DND-41 (cell line): ENCODE results near the gene CTCF.

Source experiments
- ATAC-seq: fragments of 200-7000 bp; cut with Tn5 transposase; 3 replicates; pipeline ENCODE4 v1.9.1; 2021; ENCODE audit warnings: low read depth; ENCODE audit not compliant: insufficient read depth
- DNase-seq: peaks from one replicate; pipeline ENCODE4 v3.0.0-alpha.2; 2020
- H2AFZ ChIP-seq: 2 replicates; pipeline ENCODE4 v1.6.0; 2012; ENCODE audit warnings: low read depth, low read length
- H3K27ac ChIP-seq: 2 replicates; pipeline ENCODE4 v1.5.1; 2012; ENCODE audit warnings: low read length, inconsistent platforms
- H3K27me3 ChIP-seq: fragments of 200-600 bp; sonication (generic); 2 replicates; pipeline ENCODE4 v1.6.0; 2012; ENCODE audit warnings: low read length, mild to moderate bottlenecking, inconsistent platforms; ENCODE audit not compliant: insufficient read depth, poor library complexity
- H3K36me3 ChIP-seq: 2 replicates; pipeline ENCODE4 v1.5.1; 2012; ENCODE audit warnings: low read length, inconsistent platforms; ENCODE audit not compliant: insufficient read depth
- H3K4me1 ChIP-seq: 2 replicates; pipeline ENCODE4 v1.5.1; 2012; ENCODE audit warnings: mild to moderate bottlenecking, low read length; ENCODE audit not compliant: insufficient read depth
- H3K4me2 ChIP-seq: 2 replicates; pipeline ENCODE4 v1.6.0; 2012; ENCODE audit warnings: mild to moderate bottlenecking, moderate library complexity, low read length, inconsistent platforms; ENCODE audit not compliant: insufficient read depth
- H3K4me3 ChIP-seq, 2 experiments: fragments of 200-600 bp in 1 of 2; shearing (Covaris generic) in 1 of 2; 2 replicates each; pipeline ENCODE4 v1.5.1; 2012 to 2016; ENCODE audit warnings: inconsistent platforms in 2 of 2, low read length in 2 of 2, mild to moderate bottlenecking in 2 of 2, low read depth in 1 of 2, moderate library complexity in 1 of 2
- H3K79me2 ChIP-seq: 2 replicates; pipeline ENCODE4 v1.6.0; 2012; ENCODE audit warnings: low read length, inconsistent platforms; ENCODE audit not compliant: insufficient read depth
- H3K9ac ChIP-seq: 2 replicates; pipeline ENCODE4 v1.6.0; 2012; ENCODE audit warnings: low read depth, mild to moderate bottlenecking, inconsistent platforms, low read length, moderate library complexity
- H3K9me3 ChIP-seq: 2 replicates; pipeline ENCODE4 v1.5.1; 2012; ENCODE audit warnings: low read length, moderate library complexity, mild to moderate bottlenecking, inconsistent platforms; ENCODE audit not compliant: insufficient read depth, severe bottlenecking
- H4K20me1 ChIP-seq: 2 replicates; pipeline ENCODE4 v1.6.0; 2012; ENCODE audit warnings: low read length; ENCODE audit not compliant: insufficient read depth
- CTCF ChIP-seq: IDR thresholded peaks from 2 replicates; pipeline ENCODE4 v1.5.1; 2012; ENCODE audit warnings: borderline replicate concordance, low read length, moderate library complexity, mild to moderate bottlenecking; ENCODE audit not compliant: poor library complexity, severe bottlenecking; ENCODE audit errors: extremely low read depth
- EZH2 ChIP-seq: IDR thresholded peaks from 3 replicates; pipeline ENCODE4 v1.6.1; 2012; ENCODE audit warnings: borderline replicate concordance, low read depth, mild to moderate bottlenecking, moderate library complexity, low read length, inconsistent platforms; ENCODE audit not compliant: severe bottlenecking

CTCF gene

GRCh38 chr16:67628216-67628615, 65.9 kb downstream of the CTCF start:
- peaks cover 60% of the 10 kb centered on the region for H3K79me2 ChIP-seq
- no peak overlapping the region for H3K27ac ChIP-seq
- peaks cover 93% of the 10 kb centered on the region for H3K36me3 ChIP-seq
- no peak overlapping the region for H2AFZ ChIP-seq
- H3K9ac ChIP-seq = no peak overlapping the region
- H4K20me1 ChIP-seq = peaks cover 19% of the 10 kb centered on the region; the same call in 1 of the 2 replicates
- H3K4me3 ChIP-seq = no peak overlapping the region
- no peak for TF ChIP-seq CTCF
- TF ChIP-seq EZH2 = no peak
- H3K4me2 ChIP-seq = no peak overlapping the region
- H3K9me3 ChIP-seq = no peaks in the 10 kb centered on the region
- no peak for DNase-seq
- no peak for ATAC-seq
- H3K4me1 ChIP-seq = no peaks in the 10 kb centered on the region
- no peaks in the 10 kb centered on the region for H3K27me3 ChIP-seq

- H3K9me3 ChIP-seq = no peaks in the 10 kb centered on the region
These were observed 70.3 kb downstream of the CTCF start for GRCh38 chr16:67632415-67633172.

GRCh38 chr16:67636713-67637112, 74.4 kb downstream of the CTCF start:
- Histone ChIP-seq H3K27me3 (no peaks in the 10 kb centered on the region), H3K9ac (no peak overlapping the region), H4K20me1 (peaks cover 33% of the 10 kb centered on the region; the same call in 1 of the 2 replicates), H3K4me3 (no peak overlapping the region), H3K4me1 (no peaks in the 10 kb centered on the region), H3K27ac (no peak overlapping the region), H3K79me2 (peaks cover 26% of the 10 kb centered on the region), H3K4me2 (no peak overlapping the region), H2AFZ (no peak overlapping the region), H3K9me3 (no peaks in the 10 kb centered on the region), H3K36me3 (peaks cover 77% of the 10 kb centered on the region)
- DNase-seq (no peak), ATAC-seq (no peak)
- no peak for TF ChIP-seq EZH2
- no peak for TF ChIP-seq CTCF

More at GRCh38 chr16:67632415-67633172, 70.3 kb downstream of the CTCF start:
- H2AFZ ChIP-seq = no peak overlapping the region
- no peak for TF ChIP-seq EZH2
- TF ChIP-seq CTCF = no peak
- no peaks in the 10 kb centered on the region for H3K4me1 ChIP-seq
- no peak overlapping the region for H3K4me3 ChIP-seq
- DNase-seq (no peak), ATAC-seq (no peak)
- peaks cover 52% of the 10 kb centered on the region for H3K79me2 ChIP-seq
- H3K27me3 ChIP-seq = no peaks in the 10 kb centered on the region
- H3K36me3 ChIP-seq = peaks cover 94% of the 10 kb centered on the region
- H4K20me1 ChIP-seq = peaks cover 33% of the 10 kb centered on the region; the same call in 1 of the 2 replicates
- no peak overlapping the region for H3K4me2 ChIP-seq
- H3K27ac ChIP-seq = no peak overlapping the region
- no peak overlapping the region for H3K9ac ChIP-seq
